HG03558 (cell line): ENCODE data around the gene TMEM37.

Source experiments
- ATAC-seq: cut with Tn5 transposase; IDR thresholded peaks from one replicate; pipeline ENCODE4 v1.9.1; 2021; ENCODE audit warnings: moderate number of reproducible peaks; ENCODE audit not compliant: unreplicated experiment; ENCODE audit errors: extremely low read depth

TMEM37 gene

DNA sequence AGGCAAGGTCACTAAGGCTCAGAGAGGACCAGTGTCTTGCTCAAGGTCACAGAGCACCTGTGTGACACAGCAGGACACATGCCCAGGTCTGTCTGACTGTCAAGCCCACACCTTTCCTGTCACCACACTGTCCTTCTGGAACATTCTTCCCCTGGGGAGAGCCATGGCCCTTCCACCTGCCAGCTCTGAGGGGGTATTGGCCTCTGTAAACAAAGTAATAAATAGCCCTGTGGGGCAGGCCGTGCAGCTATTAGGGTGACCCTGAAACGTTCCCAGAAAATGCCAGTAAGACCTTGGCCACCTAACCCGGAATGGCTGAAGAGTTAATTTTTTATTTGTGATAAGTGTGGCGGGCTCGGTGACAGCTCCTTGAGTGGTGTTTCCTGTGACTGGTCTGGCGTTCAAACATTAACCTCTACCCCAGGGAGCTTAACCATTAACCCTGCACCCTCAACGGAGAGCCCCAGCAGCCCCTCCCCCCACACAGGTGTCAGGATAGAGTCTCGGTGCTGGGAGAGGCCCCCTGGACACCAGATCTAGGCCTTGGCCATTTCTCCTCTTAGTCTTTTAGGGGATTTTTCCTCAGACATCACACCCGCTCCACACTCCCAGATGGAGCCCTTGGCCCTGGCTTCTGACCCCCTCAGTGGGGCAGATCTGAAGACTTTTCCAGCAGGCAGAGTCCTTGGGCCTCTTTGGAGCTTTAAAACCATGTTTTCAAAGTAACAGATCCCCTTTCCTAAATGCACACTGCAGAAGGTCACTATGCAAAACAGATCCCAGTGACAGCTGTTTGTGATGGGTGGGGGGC, 56.0 kb downstream of the TMEM37 start:
- peak; percentile 72 for ATAC-seq
